ENCODE data around the gene MBP. TPM values are rescaled to one million over a fixed set of nuclear protein-coding genes. Genes with fewer than 3 reads are reported as not detected.
A peak's percentile ranks its signal among the peaks of the same experiment; 100 is the strongest.
"Not testable (repeated sequence)": the region's sequence is repeated elsewhere in the genome, so short reads cannot be mapped to it uniquely, and the experiment has no call there.

MBP gene
- total and polyA plus RNA-seq, 4 experiments from 2014 or later: 92.2 to 187 (median 149) TPM

DNA sequence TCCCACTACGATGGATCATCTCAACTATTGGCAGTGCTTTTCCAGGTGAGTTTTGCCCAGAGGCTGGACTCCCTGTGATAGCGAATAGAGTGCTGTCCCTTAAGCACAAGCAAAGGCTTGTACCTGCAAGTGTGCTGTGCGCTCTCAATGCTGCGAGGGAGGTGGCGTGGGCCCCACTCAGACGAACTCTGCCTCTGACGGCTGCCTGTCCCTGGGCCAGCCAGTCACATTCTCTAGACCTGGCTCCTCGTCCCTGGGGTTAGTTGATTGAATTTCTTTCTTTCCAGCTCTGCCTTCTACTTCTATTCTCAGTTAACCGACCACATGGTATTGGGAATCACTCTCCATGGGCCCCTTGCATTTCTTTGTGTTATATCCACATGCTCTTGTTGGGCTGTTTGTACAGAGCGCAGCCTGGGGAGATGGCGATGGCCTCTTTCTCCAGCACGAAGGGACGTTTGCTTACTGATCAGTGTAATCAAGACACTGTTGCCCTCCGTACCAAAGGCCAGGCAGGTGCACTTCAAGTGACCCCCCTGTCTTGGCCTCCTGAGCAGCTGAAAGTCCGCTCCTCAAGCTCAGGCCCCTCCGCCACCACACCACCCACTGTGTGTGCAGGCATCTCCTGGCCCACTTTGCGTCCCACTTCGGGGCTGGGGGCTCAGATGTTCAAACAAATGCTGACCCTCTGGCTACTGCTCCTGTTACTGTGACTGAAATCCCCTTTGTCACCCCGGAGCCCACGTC is 158.9 kb downstream of the MBP start:
- Histone ChIP-seq H3K27me3 (ENCODE audit: insufficient read depth, low read length) (no peaks in the 10 kb centered on the region), H3K36me3 (ENCODE audit: insufficient read depth, low read length) (peaks cover 4% of the 10 kb centered on the region), H3K4me1 (ENCODE audit: insufficient read depth, low read length) (no peaks in the 10 kb centered on the region), H3K4me3 (ENCODE audit: low read length in 2 of 2) (no peak overlapping the region), H3K9me3 (ENCODE audit: control insufficient read depth in 1 of 2, low read length in 2 of 2) (no peaks in the 10 kb centered on the region), H3K27ac (ENCODE audit: low read depth, low read length) (no peak overlapping the region)
- H3K4me3 Mint-ChIP-seq: no peak overlapping the region
- ChIA-PET CTCF (ENCODE audit: partially characterized antibody) (interaction anchor here (2.7 kb wide), 1 partner anchor 9 kb away, joined by 13 read pairs; no protein-coding TSS in a partner anchor), POLR2A (ENCODE audit: partially characterized antibody) (no interaction called here)
- no peak for DNase-seq
- H3K9me3 Mint-ChIP-seq: no peaks in the 10 kb centered on the region
- intact Hi-C loops (cut with micrococcal nuclease): no loop called here
- H3K27me3 Mint-ChIP-seq: no peaks in the 10 kb centered on the region
- H3K4me1 Mint-ChIP-seq: peaks cover 0 to 1% (median 0%) of the 10 kb centered on the region in 4 donors
- H3K27ac Mint-ChIP-seq: peak overlapping the region in 2 of 7 donors; percentile 15 to 18
- H3K36me3 Mint-ChIP-seq: peaks cover 3 to 9% of the 10 kb centered on the region in 2 donors

DNA sequence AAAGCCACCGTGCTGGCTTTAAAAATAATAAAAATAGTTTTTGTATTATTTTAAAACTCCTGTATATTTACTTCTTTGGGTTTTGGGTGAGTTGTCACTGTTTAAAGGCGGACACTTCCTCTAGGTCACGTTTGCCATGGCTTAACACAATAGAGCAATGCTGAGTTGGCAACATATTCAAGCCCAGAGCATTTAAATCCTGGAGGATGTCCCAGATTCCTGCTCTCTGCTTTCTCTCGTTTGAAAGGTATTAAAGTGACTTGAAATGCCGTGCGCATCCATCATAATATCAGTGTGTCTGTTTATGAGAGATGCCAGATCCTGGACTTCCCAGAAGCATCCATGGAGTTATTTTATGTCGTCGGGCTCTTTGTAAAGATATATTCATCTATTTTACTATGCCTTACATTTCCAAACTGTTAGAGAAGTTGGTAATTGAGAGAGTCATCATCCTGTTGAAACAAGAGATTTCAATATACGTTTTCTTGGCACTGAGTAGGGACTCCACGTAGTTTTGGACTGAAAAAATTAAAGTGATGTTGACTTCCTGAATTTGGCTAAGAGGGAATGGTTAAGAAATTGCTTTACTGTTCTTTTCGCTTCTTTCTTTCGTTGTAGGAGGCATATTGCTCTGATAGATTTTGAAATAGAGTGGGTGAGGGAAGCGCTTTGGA is 159.6 kb downstream of the MBP start:
- DNase-seq: no peak
- Histone ChIP-seq H3K36me3 (ENCODE audit: insufficient read depth, low read length) (peaks cover 8% of the 10 kb centered on the region), H3K27ac (ENCODE audit: low read depth, low read length) (no peak overlapping the region), H3K9me3 (ENCODE audit: control insufficient read depth in 1 of 2, low read length in 2 of 2) (no peaks in the 10 kb centered on the region), H3K4me3 (ENCODE audit: low read length in 2 of 2) (no peak overlapping the region), H3K4me1 (ENCODE audit: insufficient read depth, low read length) (no peaks in the 10 kb centered on the region), H3K27me3 (ENCODE audit: insufficient read depth, low read length) (no peaks in the 10 kb centered on the region)
- Mint-ChIP-seq H3K9me3 (no peaks in the 10 kb centered on the region), H3K27ac (peak overlapping the region in 1 of 7 donors; percentile 15), H3K36me3 (peaks cover 4 to 10% of the 10 kb centered on the region in 2 donors), H3K4me3 (no peak overlapping the region), H3K27me3 (no peaks in the 10 kb centered on the region), H3K4me1 (peaks cover 0 to 1% (median 0%) of the 10 kb centered on the region in 4 donors)
- ChIA-PET POLR2A (ENCODE audit: partially characterized antibody) (no interaction called here), CTCF (ENCODE audit: partially characterized antibody) (interaction anchor here (1.6 to 2.7 kb wide), 2 partner anchors 10 to 170 kb away, joined by 6 to 13 read pairs; no protein-coding TSS in a partner anchor)
- intact Hi-C loops (cut with micrococcal nuclease): no loop called here

DNA sequence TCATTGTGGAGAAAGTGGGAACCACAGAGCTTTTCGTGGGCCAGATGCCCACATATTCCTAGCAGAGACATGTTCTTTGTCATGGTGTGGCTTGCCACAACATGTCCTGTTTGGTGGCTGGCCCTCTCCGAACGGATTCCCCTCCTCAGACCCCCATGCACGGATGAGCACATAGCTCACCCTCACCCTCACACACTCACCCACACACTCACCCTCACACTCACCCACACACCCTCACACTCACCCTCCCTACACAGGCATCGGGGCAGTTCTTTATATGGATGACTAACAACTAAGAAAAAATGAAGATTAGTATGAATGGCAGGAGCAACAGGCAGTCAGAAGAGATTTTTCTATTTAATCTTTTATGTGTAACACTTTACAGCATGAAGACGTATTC is 160.3 kb downstream of the MBP start:
- peaks cover 8% of the 10 kb centered on the region for H3K36me3 ChIP-seq (ENCODE audit: insufficient read depth, low read length)
- POLR2A ChIA-PET (ENCODE audit: partially characterized antibody): no interaction called here
- CTCF ChIA-PET (ENCODE audit: partially characterized antibody): interaction anchor here (1.4 to 1.6 kb wide), 2 partner anchors 11 to 169 kb away, joined by 6 to 9 read pairs; no protein-coding TSS in a partner anchor
- H3K4me3 ChIP-seq (ENCODE audit: low read length in 2 of 2): no peak overlapping the region
- H3K4me3 Mint-ChIP-seq: no peak overlapping the region
- no peaks in the 10 kb centered on the region for H3K4me1 ChIP-seq (ENCODE audit: insufficient read depth, low read length)
- H3K4me1 Mint-ChIP-seq: peaks cover 0 to 1% (median 0%) of the 10 kb centered on the region in 4 donors
- H3K36me3 Mint-ChIP-seq: peaks cover 4 to 10% of the 10 kb centered on the region in 2 donors
- no peak overlapping the region for H3K27ac ChIP-seq (ENCODE audit: low read depth, low read length)
- intact Hi-C loops (cut with micrococcal nuclease): no loop called here
- DNase-seq: no peak
- no peaks in the 10 kb centered on the region for H3K27me3 ChIP-seq (ENCODE audit: insufficient read depth, low read length)
- H3K27me3 Mint-ChIP-seq: no peaks in the 10 kb centered on the region
- H3K27ac Mint-ChIP-seq: no peak overlapping the region
- H3K9me3 ChIP-seq (ENCODE audit: control insufficient read depth in 1 of 2, low read length in 2 of 2): no peaks in the 10 kb centered on the region
- no peaks in the 10 kb centered on the region for H3K9me3 Mint-ChIP-seq

DNA sequence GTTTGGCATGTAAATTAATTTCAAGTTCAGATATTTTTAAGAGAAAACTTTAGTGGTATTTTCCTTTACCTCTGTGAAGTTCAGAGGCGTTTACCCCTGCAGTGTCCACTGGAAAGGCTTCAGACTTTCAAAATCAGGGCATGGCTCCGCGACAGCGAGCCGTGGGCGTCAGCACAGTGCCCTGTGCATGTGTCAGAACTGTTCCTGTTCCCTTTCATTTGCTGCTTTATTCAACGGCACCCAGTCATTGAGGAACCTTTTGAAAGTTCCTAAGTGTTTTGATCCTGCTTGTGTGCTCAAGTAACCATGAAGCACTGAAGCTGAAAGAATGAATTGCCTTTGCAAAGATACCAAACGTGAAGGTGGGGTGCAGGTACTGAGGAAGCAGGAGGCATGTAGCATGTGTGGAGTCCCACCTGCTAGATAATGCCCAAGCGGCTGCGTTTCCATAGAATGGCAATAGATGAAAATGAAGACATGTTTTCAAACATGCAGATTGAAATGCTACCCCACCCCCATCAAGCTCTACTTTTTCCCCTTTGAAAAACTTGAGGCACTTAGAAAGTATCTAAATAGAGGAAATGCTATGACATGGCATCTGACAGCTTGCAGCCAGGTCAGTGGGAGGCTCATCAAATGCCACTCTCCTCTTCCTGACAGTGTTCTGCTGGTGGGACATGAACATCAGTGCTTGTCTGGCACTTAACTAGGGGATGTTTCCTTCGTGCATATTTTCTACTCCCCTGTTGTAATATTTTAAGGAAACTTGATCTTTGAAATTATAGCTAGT is 161.6 kb downstream of the MBP start:
- no peaks in the 10 kb centered on the region for H3K9me3 ChIP-seq (ENCODE audit: control insufficient read depth in 1 of 2, low read length in 2 of 2)
- H3K4me3 ChIP-seq (ENCODE audit: low read length in 2 of 2): no peak overlapping the region
- ChIA-PET CTCF (ENCODE audit: partially characterized antibody) (interaction anchor here (1.4 to 1.6 kb wide), 2 partner anchors 12 to 168 kb away, joined by 6 to 9 read pairs; no protein-coding TSS in a partner anchor), POLR2A (ENCODE audit: partially characterized antibody) (no interaction called here)
- H3K9me3 Mint-ChIP-seq: no peaks in the 10 kb centered on the region
- peaks cover 4 to 10% of the 10 kb centered on the region in 2 donors for H3K36me3 Mint-ChIP-seq
- no peak for DNase-seq
- H3K4me1 Mint-ChIP-seq: peaks cover 0 to 1% (median 0%) of the 10 kb centered on the region in 4 donors
- no peaks in the 10 kb centered on the region for H3K4me1 ChIP-seq (ENCODE audit: insufficient read depth, low read length)
- H3K27me3 ChIP-seq (ENCODE audit: insufficient read depth, low read length): no peaks in the 10 kb centered on the region
- peak overlapping the region in 3 of 7 donors; percentile 5 to 25 (median 22) for H3K27ac Mint-ChIP-seq
- no peak overlapping the region for H3K27ac ChIP-seq (ENCODE audit: low read depth, low read length)
- H3K4me3 Mint-ChIP-seq: no peak overlapping the region
- intact Hi-C loops (cut with micrococcal nuclease): no loop called here
- H3K27me3 Mint-ChIP-seq: no peaks in the 10 kb centered on the region
- peaks cover 8% of the 10 kb centered on the region for H3K36me3 ChIP-seq (ENCODE audit: insufficient read depth, low read length)

DNA sequence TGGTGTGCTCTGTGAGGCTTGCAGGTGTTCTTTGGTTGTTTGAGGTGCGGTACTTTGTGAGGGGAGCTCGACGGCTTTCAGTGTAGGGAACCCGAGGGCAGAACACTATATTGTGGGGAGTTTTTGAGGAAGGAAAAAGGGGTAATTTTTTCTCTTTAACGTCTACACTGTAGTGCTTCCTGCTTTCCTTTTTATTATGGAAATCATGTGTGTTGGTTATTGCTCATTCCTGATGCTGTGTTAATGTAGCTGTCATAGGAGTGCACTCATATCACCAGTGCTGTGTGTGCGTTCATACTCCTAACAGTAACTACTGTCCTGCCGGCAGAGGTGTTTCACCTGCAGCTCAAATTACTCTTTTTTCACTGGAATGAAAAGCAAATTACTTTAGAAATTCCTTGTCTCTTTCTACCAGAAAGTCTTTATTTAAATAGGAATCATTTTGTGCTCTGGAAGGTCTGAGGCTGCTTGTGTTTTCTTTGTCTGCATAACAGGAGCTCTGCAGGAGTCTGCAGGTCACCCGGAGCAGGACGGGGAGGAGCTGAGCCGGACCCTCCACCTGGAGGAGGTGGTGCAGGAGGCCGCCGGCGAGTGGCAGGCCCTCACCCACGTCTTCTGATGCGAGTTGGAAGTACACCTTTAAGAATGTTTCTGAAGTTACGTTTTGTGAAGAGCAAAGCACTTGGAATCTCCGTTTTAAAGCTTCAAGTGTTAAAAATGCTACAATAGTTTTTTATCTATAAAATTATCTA is 164.7 kb downstream of the MBP start:
- peaks cover 8% of the 10 kb centered on the region for H3K36me3 ChIP-seq (ENCODE audit: insufficient read depth, low read length)
- Mint-ChIP-seq H3K27me3 (no peaks in the 10 kb centered on the region), H3K4me3 (no peak overlapping the region), H3K27ac (no peak overlapping the region), H3K4me1 (peaks cover 14 to 24% (median 17%) of the 10 kb centered on the region in 4 donors), H3K9me3 (no peaks in the 10 kb centered on the region), H3K36me3 (peaks cover 26 to 34% of the 10 kb centered on the region in 2 donors)
- H3K27ac ChIP-seq (ENCODE audit: low read depth, low read length): no peak overlapping the region
- H3K27me3 ChIP-seq (ENCODE audit: insufficient read depth, low read length): no peaks in the 10 kb centered on the region
- no peak for DNase-seq
- ChIA-PET POLR2A (ENCODE audit: partially characterized antibody) (no interaction called here), CTCF (ENCODE audit: partially characterized antibody) (no interaction called here)
- H3K4me1 ChIP-seq (ENCODE audit: insufficient read depth, low read length): peaks cover 14% of the 10 kb centered on the region
- H3K9me3 ChIP-seq (ENCODE audit: control insufficient read depth in 1 of 2, low read length in 2 of 2): no peaks in the 10 kb centered on the region
- no peak overlapping the region for H3K4me3 ChIP-seq (ENCODE audit: low read length in 2 of 2)
- intact Hi-C loops (cut with micrococcal nuclease): no loop called here

DNA sequence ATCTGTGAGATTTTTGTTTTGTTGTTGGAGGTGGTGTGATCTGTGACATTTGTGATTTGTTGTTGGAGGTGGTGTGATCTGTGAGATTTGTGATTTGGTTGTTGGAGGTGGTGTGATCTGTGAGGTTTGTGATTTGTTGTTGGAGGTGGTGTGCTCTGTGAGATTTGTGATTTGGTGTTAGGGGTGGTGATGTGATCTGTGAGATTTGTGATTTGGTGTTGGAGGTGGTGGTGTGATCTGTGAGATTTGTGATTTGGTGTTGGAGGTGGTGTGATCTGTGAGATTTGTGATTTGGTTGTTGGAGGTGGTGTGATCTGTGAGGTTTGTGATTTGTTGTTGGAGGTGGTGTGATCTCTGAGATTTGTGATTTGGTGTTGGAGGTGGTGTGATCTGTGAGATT is 165.3 kb downstream of the MBP start:
- H3K27ac ChIP-seq (ENCODE audit: low read depth, low read length); H3K36me3 ChIP-seq (ENCODE audit: insufficient read depth, low read length); intact Hi-C loops (cut with micrococcal nuclease); H3K9me3 ChIP-seq (ENCODE audit: control insufficient read depth in 1 of 2, low read length in 2 of 2); H3K27me3 ChIP-seq (ENCODE audit: insufficient read depth, low read length); H3K4me3 ChIP-seq (ENCODE audit: low read length in 2 of 2); CTCF ChIA-PET (ENCODE audit: partially characterized antibody); H3K27me3 Mint-ChIP-seq; DNase-seq; H3K9me3 Mint-ChIP-seq; H3K4me3 Mint-ChIP-seq; POLR2A ChIA-PET (ENCODE audit: partially characterized antibody); H3K27ac Mint-ChIP-seq: not testable (repeated sequence)
- Mint-ChIP-seq H3K4me1 (peaks cover 18 to 30% (median 20%) of the 10 kb centered on the region in 4 donors), H3K36me3 (peaks cover 32 to 40% of the 10 kb centered on the region in 2 donors)
- peaks cover 14% of the 10 kb centered on the region for H3K4me1 ChIP-seq (ENCODE audit: insufficient read depth, low read length)
